22Rv1 (cell line): ENCODE data around the gene KCNT2.

Experiments used
- H3K27ac ChIP-seq: fragments of 450-650 bp; 2 replicates; pipeline ENCODE4 v1.5.1; 2017
- CTCF ChIP-seq: fragments of 450-650 bp; IDR thresholded peaks from 2 replicates; pipeline ENCODE4 v1.5.1; 2017; ENCODE audit warnings: mild to moderate bottlenecking
- ZFX ChIP-seq: fragments of 450-650 bp; IDR thresholded peaks from 2 replicates; pipeline ENCODE4 v1.6.1; 2017; ENCODE audit warnings: antibody characterized with exemption, borderline replicate concordance

The KCNT2 gene

GRCh38 chr1:196464480-196464941 lies 143.7 kb downstream of the KCNT2 start:
- TF ChIP-seq CTCF (no peak), ZFX (no peak)
- H3K27ac ChIP-seq, result no peak overlapping the region

GRCh38 chr1:196462086-196462485 lies 146.2 kb downstream of the KCNT2 start:
- no peak overlapping the region for H3K27ac ChIP-seq
- TF ChIP-seq ZFX, result no peak
- no peak for TF ChIP-seq CTCF

GRCh38 chr1:196461521-196461920 lies 146.7 kb downstream of the KCNT2 start:
- TF ChIP-seq ZFX, result no peak
- no peak overlapping the region for H3K27ac ChIP-seq

- no peak overlapping the region for H3K27ac ChIP-seq
- no peak for TF ChIP-seq ZFX
- TF ChIP-seq CTCF, result no peak
These were observed 148.9 kb downstream of the KCNT2 start for GRCh38 chr1:196459383-196459782.

GRCh38 chr1:196454792-196455191 lies 153.4 kb downstream of the KCNT2 start:
- TF ChIP-seq CTCF (no peak), ZFX (no peak)

GRCh38 chr1:196451103-196451502 lies 157.1 kb downstream of the KCNT2 start:
- H3K27ac ChIP-seq, result no peak overlapping the region
- no peak for TF ChIP-seq CTCF
- no peak for TF ChIP-seq ZFX

More at GRCh38 chr1:196454792-196455191, 153.4 kb downstream of the KCNT2 start:
- no peak overlapping the region for H3K27ac ChIP-seq

GRCh38 chr1:196450143-196451095 lies 157.8 kb downstream of the KCNT2 start:
- H3K27ac ChIP-seq, result no peak overlapping the region

More at GRCh38 chr1:196450143-196451095, 157.8 kb downstream of the KCNT2 start:
- TF ChIP-seq ZFX (no peak), CTCF (no peak)
